ENCODE results near the gene GUCA2B.

The GUCA2B gene

GRCh38 chr1:42148166-42148565, 5.0 kb upstream of the GUCA2B start:
- TF ChIP-seq ZNF274 (IDR thresholded peaks at IDR 0.05; ENCODE audit: low read depth, low read length) = no peak
- no peak overlapping the region for H3K4me3 ChIP-seq (ENCODE audit: low read length)

GRCh38 chr1:42150651-42151050, 2.6 kb upstream of the GUCA2B start:
- TF ChIP-seq ZNF274 (IDR thresholded peaks at IDR 0.05; ENCODE audit: low read depth, low read length) = no peak
- no peak overlapping the region for H3K4me3 ChIP-seq (ENCODE audit: low read length)

GRCh38 chr1:42152119-42152518, 1.1 kb upstream of the GUCA2B start:
- no peak overlapping the region for H3K4me3 ChIP-seq (ENCODE audit: low read length)
- no peak for TF ChIP-seq ZNF274 (IDR thresholded peaks at IDR 0.05; ENCODE audit: low read depth, low read length)

- TF ChIP-seq ZNF274 (IDR thresholded peaks at IDR 0.05; ENCODE audit: low read depth, low read length) = no peak
- H3K4me3 ChIP-seq (ENCODE audit: low read length) = no peak overlapping the region
These were observed 414 bp downstream of the GUCA2B start for GRCh38 chr1:42153624-42154023.

- no peak for TF ChIP-seq ZNF274 (IDR thresholded peaks at IDR 0.05; ENCODE audit: low read depth, low read length)
These were observed 1.5 kb downstream of the GUCA2B start for GRCh38 chr1:42154685-42155084.

GRCh38 chr1:42155362-42155761, 2.2 kb downstream of the GUCA2B start:
- H3K4me3 ChIP-seq (ENCODE audit: low read length) = no peak overlapping the region
- TF ChIP-seq ZNF274 (IDR thresholded peaks at IDR 0.05; ENCODE audit: low read depth, low read length) = no peak

More at GRCh38 chr1:42154685-42155084, 1.5 kb downstream of the GUCA2B start:
- H3K4me3 ChIP-seq (ENCODE audit: low read length) = no peak overlapping the region

GRCh38 chr1:42157667-42158066, 4.5 kb downstream of the GUCA2B start:
- no peak for TF ChIP-seq ZNF274 (IDR thresholded peaks at IDR 0.05; ENCODE audit: low read depth, low read length)
- H3K4me3 ChIP-seq (ENCODE audit: low read length) = no peak overlapping the region

GRCh38 chr1:42158189-42158588, 5.0 kb downstream of the GUCA2B start:
- no peak overlapping the region for H3K4me3 ChIP-seq (ENCODE audit: low read length)
- TF ChIP-seq ZNF274 (IDR thresholded peaks at IDR 0.05; ENCODE audit: low read depth, low read length) = no peak

- no peak overlapping the region for H3K4me3 ChIP-seq (ENCODE audit: low read length)
- no peak for TF ChIP-seq ZNF274 (IDR thresholded peaks at IDR 0.05; ENCODE audit: low read depth, low read length)
These were observed 9.0 kb downstream of the GUCA2B start for GRCh38 chr1:42162181-42162580.

GRCh38 chr1:42163114-42163513, 9.9 kb downstream of the GUCA2B start:
- no peak overlapping the region for H3K4me3 ChIP-seq (ENCODE audit: low read length)

GRCh38 chr1:42163536-42164503, 10.6 kb downstream of the GUCA2B start:
- TF ChIP-seq ZNF274 (IDR thresholded peaks at IDR 0.05; ENCODE audit: low read depth, low read length) = no peak
- no peak overlapping the region for H3K4me3 ChIP-seq (ENCODE audit: low read length)

More at GRCh38 chr1:42163114-42163513, 9.9 kb downstream of the GUCA2B start:
- TF ChIP-seq ZNF274 (IDR thresholded peaks at IDR 0.05; ENCODE audit: low read depth, low read length) = no peak

GRCh38 chr1:42164551-42165420, 11.6 kb downstream of the GUCA2B start, which contains the start of gene GUCA2A:
Gene GUCA2A (minus strand): TSS chr1:42164745. CDS start chr1:42164712, 33 bp downstream.
- TF ChIP-seq ZNF274 (IDR thresholded peaks at IDR 0.05; ENCODE audit: low read depth, low read length) = no peak
- H3K4me3 ChIP-seq (ENCODE audit: low read length) = no peak within 1 kb of the TSS

GRCh38 chr1:42165511-42166210, 12.5 kb downstream of the GUCA2B start:
- TF ChIP-seq ZNF274 (IDR thresholded peaks at IDR 0.05; ENCODE audit: low read depth, low read length) = no peak

More at GRCh38 chr1:42165511-42166210, 12.5 kb downstream of the GUCA2B start:
- H3K4me3 ChIP-seq (ENCODE audit: low read length) = no peak overlapping the region
